IPS-20b (cell line): ENCODE results near the gene TRAIP.
A peak's percentile ranks its signal among the peaks of the same experiment; 100 is the strongest.
"Not testable (repeated sequence)": the region's sequence is repeated elsewhere in the genome, so short reads cannot be mapped to it uniquely, and the experiment has no call there.

Experiments
- H3K27ac ChIP-seq: one replicate; pipeline ENCODE4 v1.5.1; 2013; ENCODE audit warnings: low read length
- H3K27me3 ChIP-seq: 2 replicates; pipeline ENCODE4 v1.6.1; 2013; ENCODE audit warnings: mild to moderate bottlenecking, low read length, inconsistent platforms; ENCODE audit not compliant: insufficient read depth
- H3K36me3 ChIP-seq: 2 replicates; pipeline ENCODE4 v1.6.1; 2013; ENCODE audit warnings: low read depth, mild to moderate bottlenecking, inconsistent platforms, low read length, moderate library complexity; ENCODE audit not compliant: insufficient read depth
- H3K4me1 ChIP-seq: 2 replicates; pipeline ENCODE4 v1.6.1; 2013; ENCODE audit warnings: mild to moderate bottlenecking, control low read depth, inconsistent platforms, low read length, moderate library complexity; ENCODE audit not compliant: insufficient read depth
- H3K4me3 ChIP-seq: 2 replicates; pipeline ENCODE4 v1.5.1; 2013; ENCODE audit warnings: mild to moderate bottlenecking, low read length, inconsistent platforms
- H3K9ac ChIP-seq: 2 replicates; pipeline ENCODE4 v1.6.1; 2013; ENCODE audit warnings: low read depth, mild to moderate bottlenecking, inconsistent platforms, low read length, moderate library complexity
- H3K9me3 ChIP-seq: 2 replicates; pipeline ENCODE4 v1.6.1; 2013; ENCODE audit warnings: mild to moderate bottlenecking, low read depth, low read length, inconsistent platforms; ENCODE audit not compliant: insufficient read depth

The TRAIP gene

DNA sequence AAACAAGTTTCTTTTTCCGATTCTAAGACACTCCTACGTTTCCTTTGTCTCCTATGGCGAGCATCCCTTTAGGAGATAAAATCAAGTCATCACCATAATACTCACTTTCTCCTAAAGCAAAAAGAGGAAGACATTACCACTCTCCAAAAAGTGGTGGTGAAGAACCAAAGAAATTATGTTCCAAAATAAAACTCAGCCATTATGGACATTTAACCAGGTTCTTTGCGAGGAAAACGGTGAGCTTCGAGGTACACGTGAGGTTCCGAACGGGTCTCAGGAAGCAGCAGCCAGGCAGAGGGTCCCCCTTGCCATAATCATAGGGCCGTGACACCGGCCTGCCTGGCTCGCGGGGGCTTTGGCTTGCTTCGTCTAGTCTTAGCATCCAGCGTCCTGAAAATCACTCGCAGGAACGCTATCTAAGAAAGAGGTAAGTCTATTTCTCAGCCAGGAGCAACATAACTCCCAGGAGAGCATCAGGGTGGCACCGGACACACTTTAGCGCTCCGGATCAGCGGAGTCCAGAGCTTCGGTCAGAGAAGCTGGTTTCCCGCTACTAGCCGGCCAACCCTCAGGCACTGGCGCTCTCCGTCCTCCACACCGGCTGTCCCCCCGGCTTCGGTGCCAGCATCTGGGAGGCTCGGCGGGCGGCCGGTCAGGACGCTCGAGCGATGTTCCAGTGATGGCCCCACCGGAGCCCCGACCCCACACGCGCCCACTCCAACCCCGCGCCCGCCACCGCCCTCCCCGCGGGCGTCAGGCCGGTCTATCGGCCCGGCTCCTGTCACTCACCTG, 70.6 kb downstream of the TRAIP start:
- Histone ChIP-seq H3K9me3 (no peaks in the 10 kb centered on the region), H3K27ac (peak overlapping the region; percentile 4), H3K36me3 (peaks cover 16% of the 10 kb centered on the region), H3K4me1 (peaks cover 3% of the 10 kb centered on the region), H3K9ac (peak overlapping the region; percentile 84; the same call in 1 of the 2 replicates), H3K4me3 (peak overlapping the region; percentile 86), H3K27me3 (no peaks in the 10 kb centered on the region)

DNA sequence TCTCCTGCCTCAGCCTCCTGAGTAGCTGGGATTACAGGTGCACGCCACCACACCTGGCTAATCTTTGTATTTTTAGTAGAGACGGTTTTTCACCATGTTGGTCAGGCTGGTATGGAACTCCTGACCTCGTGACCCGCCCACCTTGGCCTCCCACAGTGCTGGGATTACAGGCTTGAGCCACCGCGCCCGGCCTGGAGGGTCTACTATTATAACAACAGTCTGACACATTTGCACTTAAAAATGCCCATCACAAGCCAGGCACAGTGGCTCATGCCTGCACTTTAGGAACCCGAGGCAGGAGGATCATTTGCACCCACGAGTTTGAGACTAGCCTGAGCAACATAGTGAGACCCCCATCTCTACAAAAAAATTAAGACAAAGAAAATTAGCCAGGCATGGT, 74.1 kb downstream of the TRAIP start:
- not testable (repeated sequence) for H3K9me3 ChIP-seq, H3K27me3 ChIP-seq, H3K9ac ChIP-seq, H3K4me3 ChIP-seq, H3K27ac ChIP-seq, H3K4me1 ChIP-seq
- peaks cover 30% of the 10 kb centered on the region for H3K36me3 ChIP-seq

DNA sequence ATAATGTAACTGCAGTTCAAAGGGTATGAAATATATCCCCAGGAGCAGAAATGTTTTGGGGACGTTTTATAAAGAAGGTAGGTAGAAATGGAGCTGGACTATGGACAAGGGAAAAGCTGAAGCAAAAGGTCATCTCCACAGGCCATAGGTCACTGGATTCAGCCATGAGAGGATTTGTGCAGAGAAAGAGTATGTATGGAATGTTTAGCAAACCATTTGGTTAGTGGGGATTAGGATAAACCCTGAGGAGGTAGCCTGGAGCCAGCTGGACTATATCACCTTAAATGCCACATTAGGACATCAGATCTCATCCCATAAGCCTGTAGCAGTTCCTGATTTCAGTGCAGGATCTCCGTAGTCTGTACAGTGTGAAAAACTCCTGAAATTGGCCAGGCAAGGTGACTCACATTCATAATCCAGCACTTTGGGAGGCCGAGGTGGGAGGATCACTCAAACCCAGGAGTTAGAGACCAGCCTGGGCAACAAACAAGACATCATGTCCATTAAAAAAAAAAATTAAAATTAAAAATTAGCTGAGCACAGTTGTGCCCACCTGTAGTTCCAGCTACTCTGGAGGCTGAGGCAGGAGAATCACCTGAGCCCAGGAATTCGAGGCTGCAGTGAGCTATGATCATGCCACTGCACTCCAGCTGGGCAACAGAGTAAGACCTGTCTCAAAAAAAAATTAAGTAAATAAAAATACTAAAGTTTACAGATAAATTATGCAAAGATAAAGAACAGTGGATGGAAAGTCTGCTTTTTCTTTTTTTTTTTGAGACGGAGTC, 74.8 kb downstream of the TRAIP start:
- Histone ChIP-seq H3K27ac (no peak overlapping the region), H3K9ac (no peak overlapping the region), H3K27me3 (no peaks in the 10 kb centered on the region), H3K9me3 (no peaks in the 10 kb centered on the region), H3K4me1 (peaks cover 3% of the 10 kb centered on the region), H3K4me3 (no peak overlapping the region), H3K36me3 (peaks cover 33% of the 10 kb centered on the region)

DNA sequence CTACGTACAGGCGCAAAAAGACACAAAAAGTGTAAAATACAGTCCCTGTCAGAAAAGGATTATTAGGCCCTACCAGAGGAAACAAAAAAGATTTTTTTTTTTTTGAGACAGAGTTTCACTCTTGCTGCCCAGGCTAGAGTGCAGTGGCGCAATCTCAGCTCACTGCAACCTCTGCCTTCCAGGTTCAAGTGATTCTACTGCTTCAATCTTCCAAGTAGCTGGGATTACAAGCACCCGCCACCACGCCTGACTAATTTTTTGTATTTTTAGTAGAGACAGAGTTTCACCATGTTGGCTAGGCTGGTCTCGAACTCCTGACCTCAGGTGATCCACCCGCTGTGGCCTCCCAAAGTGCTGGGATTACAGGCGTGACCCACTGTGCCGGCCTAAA, 75.4 kb downstream of the TRAIP start:
- 0 out of 2 replicates have a peak overlapping the region, but pooled peaks have one; percentile 11 for H3K9ac ChIP-seq
- H3K27ac ChIP-seq, H3K4me1 ChIP-seq, H3K27me3 ChIP-seq, H3K4me3 ChIP-seq, H3K9me3 ChIP-seq: not testable (repeated sequence)
- peaks cover 36% of the 10 kb centered on the region for H3K36me3 ChIP-seq

DNA sequence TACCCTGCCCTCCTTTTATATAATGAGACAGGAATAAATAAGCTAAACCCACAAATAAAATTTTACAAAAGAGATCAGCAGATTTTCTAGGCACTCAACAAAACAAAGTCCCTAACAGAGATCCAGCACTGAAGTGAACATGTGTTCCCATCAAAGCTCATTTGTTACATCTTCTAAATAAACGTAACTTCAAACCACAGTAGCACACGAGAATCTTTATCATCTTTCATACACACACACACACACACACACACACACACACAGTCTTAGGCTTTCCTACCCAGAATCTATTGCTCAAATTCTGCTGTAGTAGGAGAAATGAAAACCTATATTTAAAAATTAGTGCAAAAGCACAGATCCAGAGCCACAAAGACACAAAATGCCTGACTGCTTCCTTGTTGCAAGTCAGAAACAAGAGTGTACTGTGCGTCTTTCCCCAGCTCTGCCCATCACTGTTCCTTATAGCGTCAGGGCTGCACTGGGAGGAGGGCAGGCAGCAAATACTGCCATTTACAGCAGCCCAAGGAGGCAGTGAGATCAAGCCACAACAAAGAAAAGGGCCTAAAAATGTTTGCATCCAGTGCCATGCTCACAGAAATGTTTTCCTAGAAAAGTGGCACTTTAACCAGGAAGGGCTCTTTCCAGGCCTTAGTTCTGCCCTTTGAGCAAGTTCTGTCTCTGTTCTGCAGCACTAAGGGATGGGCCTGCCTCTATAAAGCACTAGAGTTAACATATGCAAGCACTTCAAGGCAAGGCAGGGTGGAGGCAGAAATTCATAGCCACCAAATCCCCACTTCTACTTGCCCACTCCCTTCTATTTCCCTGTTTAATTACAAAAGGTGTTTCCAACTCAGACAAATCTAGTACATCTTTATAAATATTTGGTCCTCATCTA, 76.0 kb downstream of the TRAIP start:
- H3K9me3 ChIP-seq, result no peaks in the 10 kb centered on the region
- peaks cover under 1% of the 10 kb centered on the region for H3K4me1 ChIP-seq
- H3K9ac ChIP-seq, result 0 out of 2 replicates have a peak overlapping the region, but pooled peaks have one; percentile 11
- H3K27me3 ChIP-seq, result no peaks in the 10 kb centered on the region
- no peak overlapping the region for H3K4me3 ChIP-seq
- peaks cover 41% of the 10 kb centered on the region for H3K36me3 ChIP-seq
- no peak overlapping the region for H3K27ac ChIP-seq

DNA sequence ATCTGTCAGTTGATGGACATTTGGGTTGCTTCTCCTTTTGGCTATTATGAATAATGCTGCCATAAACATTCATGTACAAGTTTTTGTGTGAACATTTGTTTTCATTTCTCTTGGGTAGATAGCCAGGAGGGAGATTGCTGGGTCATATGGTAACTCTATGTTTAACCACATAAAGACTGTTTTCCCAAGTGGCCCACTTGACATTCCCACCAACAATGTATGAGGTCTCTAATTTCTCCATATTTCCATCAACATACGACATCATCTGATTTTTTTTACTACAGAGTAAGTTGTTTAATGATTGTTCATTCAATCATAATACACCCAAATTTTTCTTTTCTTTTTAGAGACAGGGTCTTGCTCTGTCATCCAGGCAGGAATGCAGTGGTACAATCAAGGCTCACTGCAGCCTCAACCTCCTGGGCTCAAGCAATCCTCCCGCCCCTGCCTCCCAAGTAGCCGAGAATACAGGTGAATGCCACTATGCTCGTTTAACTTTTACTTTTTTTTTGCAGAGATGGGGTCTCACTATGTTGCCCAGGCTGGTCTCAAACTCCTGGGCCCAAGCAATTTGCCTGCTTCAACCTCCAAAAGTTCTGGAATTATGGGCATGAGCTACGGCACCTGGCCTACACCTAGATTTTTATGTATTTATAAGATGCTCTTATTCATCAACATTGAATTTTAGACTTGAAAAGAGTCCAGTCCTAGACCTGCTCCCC, 76.8 kb downstream of the TRAIP start:
- Histone ChIP-seq H3K4me1 (no peaks in the 10 kb centered on the region), H3K9me3 (no peaks in the 10 kb centered on the region), H3K9ac (no peak overlapping the region), H3K27ac (no peak overlapping the region), H3K27me3 (no peaks in the 10 kb centered on the region), H3K4me3 (no peak overlapping the region), H3K36me3 (peaks cover 40% of the 10 kb centered on the region)
